AML-193 (cell line): ENCODE results near the gene SUFU.

Experiments used
- DNase-seq, 2 experiments: peaks; one replicate each; lab custom pipeline; 2025; lab: John Stamatoyannopoulos, UW

Gene SUFU

DNA sequence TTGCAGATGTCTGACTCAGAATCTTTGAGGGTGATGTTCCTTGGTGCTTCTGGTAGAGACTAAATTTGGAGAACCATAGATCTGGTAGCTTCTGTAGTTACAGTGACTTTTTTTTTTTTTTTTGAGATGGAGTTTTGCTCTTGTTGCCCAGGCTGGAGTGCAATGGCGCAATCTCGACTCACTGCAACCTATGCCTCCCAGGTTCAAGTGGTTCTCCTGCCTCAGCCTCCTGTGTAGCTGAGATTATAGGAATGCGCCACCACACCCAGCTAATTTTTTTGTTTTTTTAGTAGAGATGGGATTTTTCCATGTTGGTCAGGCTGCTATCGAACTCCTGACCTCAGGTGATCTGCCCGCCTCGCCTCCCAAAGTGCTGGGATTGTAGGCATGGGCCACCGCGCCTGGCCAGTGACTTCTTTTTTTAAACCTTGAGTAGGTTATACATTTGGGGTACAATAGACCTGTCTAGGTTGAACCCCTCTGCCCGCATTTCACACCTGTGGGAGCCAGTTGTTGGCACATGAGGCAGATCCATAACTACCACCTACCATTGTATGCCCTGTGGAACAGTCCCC lies 47.0 kb downstream of the SUFU start:
- DNase-seq, result no peak

DNA sequence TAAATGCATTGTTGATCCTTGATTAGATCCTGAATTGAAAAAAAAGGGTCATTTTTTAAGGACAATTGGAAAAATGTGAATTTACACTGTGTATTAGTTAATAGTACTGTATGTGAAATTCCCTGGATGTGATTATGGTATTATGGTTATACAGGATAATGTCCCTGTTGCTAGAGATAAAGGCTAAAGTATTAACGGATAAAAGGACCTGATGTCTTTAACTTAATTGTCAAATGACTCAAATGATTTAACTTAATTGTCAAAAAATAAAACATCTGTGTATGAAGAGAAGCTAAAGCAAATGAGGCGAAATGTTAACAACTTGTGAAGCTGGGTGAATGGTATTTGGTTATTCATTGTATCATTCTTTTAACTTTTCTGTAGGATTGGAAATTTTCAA lies 48.8 kb downstream of the SUFU start:
- no peak for DNase-seq

DNA sequence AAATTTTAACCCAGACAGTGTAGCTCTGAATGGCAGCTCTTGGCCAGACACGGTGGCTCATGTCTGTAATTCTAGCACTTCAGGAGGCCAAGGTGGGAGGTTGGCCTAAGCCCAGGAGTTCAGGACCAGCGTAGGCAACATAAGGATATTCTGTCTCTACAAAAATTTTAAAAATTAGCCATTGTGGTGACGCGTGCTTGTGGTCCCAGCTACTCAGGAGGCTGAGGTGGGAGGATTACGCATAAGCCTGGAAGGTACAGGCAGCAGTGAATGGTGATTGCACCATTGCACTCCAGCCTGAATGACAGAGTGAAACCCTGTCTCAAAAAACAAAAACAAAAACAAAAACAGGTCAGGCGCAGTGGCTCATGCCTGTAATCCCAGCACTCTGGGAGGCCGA lies 50.0 kb downstream of the SUFU start:
- no peak for DNase-seq

DNA sequence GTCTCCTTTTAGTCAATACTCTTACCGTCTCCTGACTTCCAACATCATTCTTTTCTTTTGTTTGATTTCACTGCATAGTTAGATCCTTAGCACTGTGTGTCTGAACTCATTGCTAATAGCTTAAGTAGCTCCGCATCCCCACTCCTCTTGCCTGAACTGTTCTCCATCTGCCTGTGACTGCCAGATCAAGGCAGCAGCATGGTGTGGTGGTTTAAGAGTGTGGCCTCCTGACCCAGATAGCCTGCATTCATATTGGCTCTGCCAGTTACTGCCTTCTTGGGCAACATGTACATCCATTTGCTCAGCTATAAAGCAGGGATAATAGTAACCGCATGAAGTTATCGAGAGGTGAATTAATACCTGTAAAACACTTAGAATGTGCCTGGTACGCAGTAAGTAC lies 50.8 kb downstream of the SUFU start:
- DNase-seq, result no peak

DNA sequence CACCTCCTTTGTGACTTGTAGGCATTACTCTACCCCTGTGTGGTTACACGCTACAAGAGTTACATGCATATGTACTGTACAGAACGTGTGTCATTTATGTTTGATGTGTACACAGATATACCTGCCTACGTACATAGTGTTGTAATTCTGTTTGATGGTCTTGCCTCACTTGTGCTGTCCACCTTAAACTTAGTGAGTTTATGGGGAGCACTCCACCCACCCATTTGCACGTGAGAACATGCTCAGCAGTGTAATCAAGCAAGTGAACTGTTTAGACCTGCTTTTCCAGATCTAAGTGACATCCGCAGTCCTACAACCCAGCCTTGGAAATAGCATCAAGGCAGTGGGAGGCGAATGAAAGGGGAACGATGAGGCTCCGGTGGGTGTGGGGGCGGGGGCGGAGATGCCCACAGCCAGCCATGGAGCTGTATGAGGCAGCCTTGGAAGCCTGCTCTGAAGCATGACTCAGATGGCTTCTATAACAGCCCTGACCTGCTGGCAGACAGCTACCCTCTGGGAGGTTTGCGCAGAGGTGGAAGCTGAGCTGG lies 52.1 kb downstream of the SUFU start:
- no peak for DNase-seq

DNA sequence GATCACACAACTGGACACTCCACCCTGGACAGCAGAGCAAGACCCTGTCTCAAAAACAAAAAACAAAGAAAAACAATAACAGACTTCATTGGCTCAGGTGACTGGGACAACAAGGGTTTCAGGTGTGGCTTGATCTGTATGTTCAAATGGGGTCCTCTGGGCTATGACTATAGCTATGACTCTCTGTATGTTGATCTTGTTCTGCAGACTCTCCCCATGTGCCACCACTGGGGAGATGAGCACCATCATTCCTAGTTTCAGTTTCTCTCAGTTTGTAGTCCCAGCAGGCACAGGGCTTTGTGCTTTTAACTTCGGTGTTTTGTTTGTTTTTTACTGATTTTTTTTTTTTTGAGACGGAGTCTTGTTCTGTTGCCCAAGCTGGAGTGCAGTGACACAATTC lies 53.8 kb downstream of the SUFU start:
- DNase-seq, result no peak

DNA sequence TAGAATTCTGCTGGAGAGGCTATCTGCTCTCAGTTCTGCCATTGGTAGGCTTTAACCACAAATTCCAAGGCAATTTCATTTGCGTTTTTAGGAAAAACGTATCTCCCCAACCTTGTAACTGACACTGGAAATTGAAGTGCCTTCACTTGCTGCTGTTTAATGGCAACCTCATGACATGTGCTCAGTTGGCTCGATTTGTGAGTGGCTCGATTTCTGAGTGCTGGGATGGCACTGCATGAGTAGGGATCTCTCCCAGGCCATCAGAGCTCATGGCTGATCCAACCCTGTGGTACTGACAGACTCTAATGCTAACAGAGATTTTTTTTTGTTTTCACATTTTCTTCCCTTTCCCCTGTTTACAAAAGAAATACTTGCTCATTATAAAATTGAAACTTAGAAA lies 56.0 kb downstream of the SUFU start:
- DNase-seq, result no peak

DNA sequence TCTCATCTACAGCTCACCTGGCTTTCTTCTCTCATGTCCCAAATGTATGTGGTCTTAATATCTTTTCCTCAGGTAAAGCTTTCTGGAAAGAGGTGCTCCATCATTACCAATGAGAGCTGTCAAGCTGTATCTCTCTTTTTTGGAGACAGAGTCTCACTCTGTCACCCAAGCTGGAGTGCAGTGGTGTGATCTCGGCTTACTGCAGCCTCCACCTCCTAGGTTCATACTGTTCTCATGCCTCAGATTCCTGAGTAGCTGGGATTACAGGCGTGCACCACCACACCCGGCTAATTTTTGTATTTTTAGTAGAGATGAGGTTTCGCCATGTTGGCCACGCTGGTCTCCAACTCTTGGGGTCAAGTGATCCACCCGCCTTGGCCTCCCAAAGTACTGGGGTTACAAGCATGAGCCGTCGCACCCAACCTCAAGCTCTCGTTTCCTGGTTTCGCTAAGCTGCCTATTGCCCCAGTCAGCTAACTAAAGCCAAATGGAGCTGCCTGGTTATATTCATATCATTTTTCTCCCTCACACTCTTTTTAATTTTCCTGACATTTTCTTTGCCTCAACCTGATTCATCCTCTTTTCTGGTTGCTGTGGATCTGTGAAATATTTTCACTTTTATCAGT lies 60.5 kb downstream of the SUFU start:
- no peak for DNase-seq

DNA sequence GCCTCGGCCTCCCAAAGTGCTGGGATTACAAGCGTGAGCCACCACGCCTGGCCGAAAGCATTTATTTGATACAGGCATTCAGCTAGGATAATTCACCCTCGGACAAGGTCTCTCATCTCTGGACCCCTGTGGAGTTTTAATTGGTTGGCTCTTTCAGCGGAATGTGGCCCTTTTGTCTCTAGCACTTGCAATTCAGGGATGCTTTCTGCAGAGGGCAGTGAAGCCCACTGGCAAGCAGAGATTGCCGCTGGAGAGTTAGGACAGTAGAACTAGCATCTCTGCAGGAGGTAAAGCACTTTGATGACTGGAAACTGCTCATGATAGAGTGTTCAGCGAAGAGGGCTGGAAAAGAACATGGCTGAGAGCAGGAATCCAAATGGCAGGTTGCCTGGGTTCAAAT lies 62.0 kb downstream of the SUFU start:
- DNase-seq, result no peak

DNA sequence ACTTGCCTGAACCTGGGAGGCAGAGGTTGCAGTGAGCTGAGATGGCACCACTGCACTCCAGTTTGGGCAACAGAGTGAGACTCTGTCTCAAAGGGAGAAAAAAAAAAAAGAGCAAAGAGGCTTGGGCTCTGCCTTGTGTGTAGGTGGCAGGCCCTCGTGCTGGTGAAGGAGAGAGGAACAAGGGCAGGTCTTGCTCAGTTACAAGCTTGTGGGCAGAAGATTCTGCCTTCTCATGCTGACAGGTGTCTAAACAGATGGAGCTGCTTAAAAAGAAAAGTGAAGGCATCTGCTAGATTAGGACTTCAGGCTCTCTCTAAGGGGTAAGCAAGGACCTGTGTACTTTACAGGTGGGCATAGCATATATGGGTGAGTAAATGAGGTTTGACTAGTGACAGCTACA lies 75.0 kb downstream of the SUFU start:
- DNase-seq, result no peak

DNA sequence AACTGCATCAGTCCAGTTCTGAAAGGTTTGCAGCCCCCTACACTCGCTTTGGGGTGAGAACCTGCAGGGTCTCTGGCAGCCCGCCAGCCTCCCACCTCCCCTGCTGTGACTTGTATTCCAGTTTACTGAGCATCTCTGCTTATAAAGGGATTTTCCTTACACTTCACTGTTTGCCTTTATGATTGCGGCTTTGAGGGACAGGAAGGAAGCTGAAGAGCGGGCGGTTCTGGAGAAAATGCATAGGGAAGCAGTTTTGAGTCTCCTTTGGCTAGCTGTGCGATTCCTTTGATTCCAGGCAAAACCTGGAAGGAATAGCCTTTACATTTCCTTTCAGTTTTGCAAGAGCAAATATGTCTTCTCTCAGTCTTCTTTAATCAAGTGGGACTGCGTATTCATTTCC lies 75.6 kb downstream of the SUFU start:
- no peak for DNase-seq

DNA sequence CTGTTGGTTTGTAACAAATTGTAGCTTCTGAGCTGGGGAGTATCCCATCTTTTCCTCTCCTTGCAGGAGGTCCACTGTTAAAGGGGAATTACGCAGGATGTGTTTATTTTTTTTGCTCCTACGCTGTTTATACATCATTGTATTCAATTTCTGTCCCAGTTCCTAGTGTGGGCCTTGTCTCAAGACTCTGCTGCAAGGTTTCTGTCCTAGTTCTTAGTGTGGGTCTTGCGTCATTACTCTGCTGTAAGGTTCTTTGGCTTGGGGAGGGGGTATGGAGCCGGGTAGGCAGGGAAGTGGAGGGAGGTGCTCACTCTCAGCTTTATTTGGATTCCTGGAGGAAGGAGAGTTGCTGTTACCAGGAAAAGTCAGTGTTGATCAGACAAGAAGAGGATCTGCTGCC lies 76.5 kb downstream of the SUFU start:
- DNase-seq, result peak in 1 of 2 experiments; percentile 33

DNA sequence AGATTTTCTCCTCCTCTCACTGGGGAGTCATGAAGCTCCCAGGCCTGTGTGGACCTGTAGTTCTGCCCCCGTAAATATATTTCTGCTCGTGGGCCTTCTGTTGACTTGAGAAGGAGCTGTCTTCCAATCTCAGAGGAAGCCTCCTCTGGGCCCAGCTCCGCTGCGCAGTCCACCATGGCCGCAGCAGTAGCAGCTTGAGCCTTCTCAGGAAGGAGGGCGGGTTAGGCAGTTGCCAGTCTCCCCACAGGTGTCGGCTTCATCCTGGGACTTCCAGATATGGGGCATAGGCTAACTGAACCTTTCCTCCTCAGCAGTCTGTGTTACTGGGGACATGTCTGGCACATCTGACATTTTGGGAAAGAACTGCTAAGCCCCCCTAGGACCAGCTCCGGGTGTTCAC lies 77.6 kb downstream of the SUFU start:
- no peak for DNase-seq

DNA sequence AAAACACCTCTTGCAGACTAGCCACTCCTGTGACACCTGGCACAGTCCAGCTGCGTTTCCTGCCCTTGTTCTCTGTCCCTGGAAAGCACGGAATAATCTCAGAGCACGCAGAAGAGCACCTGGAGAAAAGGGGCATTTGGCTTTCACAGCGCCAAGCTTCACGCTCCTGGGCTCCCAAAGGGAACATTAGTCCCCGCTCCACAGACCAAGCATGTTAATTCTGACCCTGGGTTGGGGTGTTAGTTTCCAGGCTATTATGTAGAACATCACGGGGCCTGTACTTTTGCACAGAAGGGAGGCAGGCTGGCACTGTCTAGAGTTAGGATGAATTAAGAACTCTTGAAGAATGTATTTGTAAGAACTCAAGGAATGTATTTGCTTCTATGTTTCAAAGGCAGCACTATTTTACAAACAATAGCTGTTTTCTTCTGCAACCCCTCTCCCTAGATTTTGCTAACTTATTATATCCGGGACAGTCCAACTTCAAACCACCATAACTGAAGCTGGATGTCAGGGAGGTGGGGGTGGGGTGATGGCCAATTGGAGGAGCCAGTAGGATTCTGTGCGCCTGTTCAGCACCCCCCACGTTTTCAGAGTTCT lies 78.3 kb downstream of the SUFU start:
- no peak for DNase-seq

DNA sequence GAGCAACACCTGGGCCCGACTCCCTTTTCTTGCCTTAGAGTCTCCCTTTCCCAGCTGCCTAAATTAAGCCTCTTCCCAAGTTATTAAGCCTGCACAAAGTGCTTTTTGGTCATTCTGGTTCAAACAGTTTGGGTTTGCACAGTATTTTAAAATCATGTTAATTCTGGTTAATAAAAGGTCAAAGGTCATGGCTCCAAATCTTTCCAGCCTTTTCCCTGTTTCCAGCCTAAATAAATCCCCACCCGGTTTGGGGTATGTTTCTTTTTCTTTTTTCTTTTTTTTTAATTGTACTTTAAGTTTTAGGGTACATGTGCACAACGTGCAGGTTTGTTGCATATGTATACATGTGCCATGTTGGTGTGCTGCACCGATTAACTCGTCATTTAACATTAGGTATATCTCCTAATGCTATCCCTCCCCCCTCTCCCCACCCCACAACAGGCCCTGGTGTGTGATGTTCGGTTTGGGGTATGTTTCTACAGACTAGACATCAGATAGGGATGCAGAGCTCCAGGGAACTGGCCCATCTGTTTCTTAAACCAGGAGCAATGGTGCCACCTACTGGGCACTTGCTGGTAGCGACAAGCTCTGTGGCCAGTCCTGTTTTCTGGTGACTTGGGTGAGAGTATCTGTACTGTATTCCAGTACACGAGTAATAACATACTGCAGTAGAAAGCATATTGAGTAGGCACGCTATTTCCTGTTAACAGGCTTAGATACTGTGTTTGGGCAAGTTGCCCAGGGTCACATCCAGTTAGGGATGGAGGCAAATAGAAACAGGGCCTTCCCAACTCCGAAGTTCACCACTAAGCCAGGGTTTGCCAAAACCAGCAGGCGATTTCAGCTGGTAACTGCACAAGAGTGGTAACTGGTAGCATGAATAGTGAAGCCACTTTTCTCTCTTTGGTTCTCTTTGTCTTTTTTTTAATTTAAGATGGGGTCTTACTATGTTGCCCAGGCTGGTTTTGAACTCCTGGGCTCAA lies 80.0 kb downstream of the SUFU start:
- peak; percentile 70 to 82 for DNase-seq

DNA sequence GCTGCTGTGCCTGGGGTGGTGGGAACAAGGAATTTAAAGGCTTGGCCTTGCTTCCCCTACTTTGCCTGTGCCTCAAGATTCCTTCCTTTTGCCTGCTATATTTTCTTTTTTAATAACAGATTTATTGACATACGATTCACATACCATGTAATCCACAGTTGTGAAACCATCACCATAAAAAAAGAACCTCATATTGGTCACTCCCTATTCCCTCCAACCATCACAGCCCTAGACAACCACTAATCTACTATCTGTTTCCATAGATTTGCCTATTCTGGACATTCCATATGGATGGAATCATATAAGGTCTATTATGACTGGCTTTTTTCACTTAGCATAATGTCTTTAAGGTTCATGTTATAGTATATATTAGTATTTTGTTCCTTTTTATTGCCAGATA lies 81.3 kb downstream of the SUFU start:
- DNase-seq, result no peak

DNA sequence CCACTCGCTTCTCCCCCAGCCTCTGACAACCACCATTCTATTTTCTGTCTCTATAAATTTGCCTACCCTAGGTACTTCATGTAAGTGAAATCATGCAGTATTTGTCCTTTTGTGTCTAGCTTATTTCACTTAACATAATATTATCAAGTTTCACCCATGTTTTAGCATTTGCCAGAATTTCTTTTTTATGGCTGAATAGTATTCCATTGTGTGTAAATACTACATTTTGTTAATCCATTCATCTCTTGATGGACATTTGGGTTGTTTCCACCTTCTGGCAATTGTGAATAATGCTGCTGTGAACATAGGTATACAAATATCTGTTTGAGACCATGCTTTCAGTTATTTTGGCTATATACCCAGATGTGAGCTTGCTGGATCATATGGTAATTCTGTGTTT lies 83.1 kb downstream of the SUFU start:
- no peak for DNase-seq

DNA sequence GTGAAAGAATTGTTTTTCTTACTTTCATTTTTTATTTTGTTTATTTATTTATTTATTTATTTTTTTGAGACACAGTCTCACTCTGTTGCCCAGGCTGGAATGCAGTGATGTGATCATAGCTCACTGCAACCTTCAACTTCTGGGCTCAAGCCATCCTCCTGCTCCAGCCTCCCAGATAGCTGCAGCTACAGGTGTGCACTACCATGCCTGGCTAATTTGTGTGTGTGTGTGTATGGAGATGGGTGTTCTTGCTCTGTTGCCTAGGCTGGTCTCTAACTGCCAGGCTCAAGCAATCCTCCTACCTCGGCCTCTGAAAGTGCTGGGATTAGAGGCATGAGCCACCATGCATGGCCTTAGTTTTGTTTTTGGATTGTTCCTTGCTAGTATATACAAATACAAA lies 85.1 kb downstream of the SUFU start:
- DNase-seq, result no peak

DNA sequence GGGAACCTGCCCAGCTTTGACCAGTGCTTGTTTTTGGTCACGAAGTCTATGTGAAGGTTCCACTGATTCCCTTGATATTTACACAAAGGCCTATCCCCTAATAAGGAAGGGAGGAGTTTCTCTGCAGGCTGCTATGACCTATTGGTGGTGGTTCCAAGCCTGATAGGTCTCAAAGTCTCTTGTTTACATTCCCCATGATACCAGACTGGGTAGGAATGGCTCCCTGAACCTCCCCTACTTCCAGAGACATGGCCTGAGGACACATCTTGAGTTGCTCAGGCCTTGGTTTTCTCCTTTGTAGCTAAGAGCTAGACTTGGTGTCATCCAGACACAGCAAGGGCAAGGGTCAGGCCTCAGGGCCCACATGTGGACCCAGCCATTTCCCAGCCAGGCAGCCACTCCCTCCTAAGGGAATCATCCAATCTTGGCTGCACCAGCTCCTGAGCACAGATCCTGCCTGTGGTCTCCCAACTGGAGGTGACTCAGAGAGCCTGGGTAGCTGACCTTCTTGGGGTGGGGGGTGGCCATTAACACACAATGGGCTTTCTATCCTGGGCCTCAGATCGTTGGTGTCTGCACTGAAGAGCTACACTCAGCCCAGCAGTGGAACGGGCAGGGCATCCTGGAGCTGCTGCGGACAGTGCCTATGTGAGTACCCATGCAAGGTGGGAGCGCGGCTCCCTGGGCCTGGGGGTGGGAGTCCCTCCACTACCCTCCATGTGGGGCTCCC lies 89.5 kb downstream of the SUFU start:
- no peak for DNase-seq

DNA sequence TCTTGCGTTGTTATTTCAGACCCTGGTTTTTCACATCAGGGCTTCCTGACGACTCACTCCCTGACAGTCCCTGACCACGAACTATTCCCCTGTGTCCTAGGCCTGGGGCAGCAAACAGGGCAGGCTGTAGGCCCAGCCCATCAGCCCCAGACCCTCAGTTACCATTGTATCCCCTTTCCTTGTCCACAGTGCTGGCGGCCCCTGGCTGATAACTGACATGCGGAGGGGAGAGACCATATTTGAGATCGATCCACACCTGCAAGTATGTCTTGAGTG lies 90.0 kb downstream of the SUFU start:
- no peak for DNase-seq

DNA sequence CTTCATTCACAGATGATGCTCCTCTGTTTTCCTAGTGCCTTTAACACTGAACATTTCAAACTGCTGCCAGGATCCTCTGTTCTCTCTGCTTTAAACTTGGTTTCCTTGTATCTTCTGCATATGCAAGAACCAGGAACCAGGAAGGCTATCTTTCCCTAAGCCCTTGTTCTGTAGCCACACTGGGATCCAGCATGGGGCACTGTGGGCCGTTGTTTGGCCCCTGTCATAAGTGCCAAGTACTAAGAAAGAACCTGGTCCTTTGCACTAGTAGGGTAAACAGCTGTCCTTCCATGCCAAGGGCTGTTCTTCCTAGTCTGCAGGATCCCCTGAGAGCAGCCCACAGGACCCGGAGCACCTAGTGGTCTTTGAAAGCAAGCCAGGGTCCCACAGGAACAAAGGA lies 91.5 kb downstream of the SUFU start:
- DNase-seq, result no peak

DNA sequence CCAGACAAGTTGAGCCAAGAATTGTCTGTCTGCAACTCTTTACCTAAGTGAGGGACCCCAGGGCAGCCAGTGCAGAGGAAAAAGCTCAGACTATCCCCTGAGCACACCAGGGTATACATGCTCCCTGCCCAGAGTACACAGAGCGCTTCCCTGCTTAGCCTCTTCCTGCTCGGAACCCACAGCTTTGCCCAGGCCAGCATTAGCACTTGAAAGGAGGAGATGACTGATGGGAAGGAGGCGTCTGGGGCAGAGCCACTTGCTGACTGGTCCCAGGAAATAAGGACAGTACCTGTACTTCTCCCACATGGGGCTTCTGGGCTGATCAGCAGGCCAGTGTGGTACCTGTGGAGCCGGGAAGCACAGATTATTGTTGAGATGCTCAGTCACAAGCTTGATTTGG lies 92.1 kb downstream of the SUFU start:
- DNase-seq, result no peak
